Liver (tissue), 9 donors: Measurements from ENCODE around the gene GABRA1. TPM values are rescaled to one million over a fixed set of nuclear protein-coding genes. Genes with fewer than 3 reads are reported as not detected.

ENCODE experiments used
- DNase-seq: peaks from one replicate; pipeline ENCODE4 v3.0.0-alpha.2; 2017; ENCODE audit warnings: low spot score
- H3K27ac ChIP-seq, 2 donors: one replicate each; pipeline ENCODE4 v1.7.0; 2013; ENCODE audit warnings: inconsistent platforms in 2 of 2, low read length in 2 of 2, control low read depth in 1 of 2, low read depth in 1 of 2, mild to moderate bottlenecking in 1 of 2
- H3K27me3 ChIP-seq, 4 donors: one replicate each; pipeline versions ENCODE4 v1.6.1 to v1.7.0; 2013; ENCODE audit warnings: low read length in 3 of 4, inconsistent platforms in 1 of 4, mild to moderate bottlenecking in 1 of 4, moderate library complexity in 1 of 4; ENCODE audit not compliant: control insufficient read depth in 4 of 4, insufficient read depth in 4 of 4
- H3K36me3 ChIP-seq, 4 donors: one replicate each; pipeline versions ENCODE4 v1.6.1 to v1.7.0; 2013; ENCODE audit warnings: low read length in 3 of 4, mild to moderate bottlenecking in 3 of 4, low read depth in 1 of 4, moderate library complexity in 1 of 4; ENCODE audit not compliant: control insufficient read depth in 4 of 4, insufficient read depth in 3 of 4
- H3K4me1 ChIP-seq, 4 donors: one replicate each; pipeline versions ENCODE4 v1.6.1 to v1.7.0; 2013; ENCODE audit warnings: low read length in 3 of 4, mild to moderate bottlenecking in 3 of 4, moderate library complexity in 1 of 4; ENCODE audit not compliant: control insufficient read depth in 4 of 4, insufficient read depth in 4 of 4
- H3K4me3 ChIP-seq, 3 donors: one replicate each; pipeline versions ENCODE4 v1.6.1 to v1.7.0; 2013; ENCODE audit warnings: low read length in 3 of 3, control low read depth in 1 of 3, low read depth in 1 of 3, mild to moderate bottlenecking in 1 of 3
- H3K9ac ChIP-seq, 2 donors: one replicate each; pipeline ENCODE4 v1.7.0; 2013; ENCODE audit warnings: low read length in 2 of 2, mild to moderate bottlenecking in 2 of 2, moderate library complexity in 2 of 2, control low read depth in 1 of 2, low read depth in 1 of 2
- H3K9me3 ChIP-seq, 4 donors: one replicate each; pipeline versions ENCODE4 v1.6.1 to v1.7.0; 2013; ENCODE audit warnings: low read length in 3 of 4; ENCODE audit not compliant: control insufficient read depth in 4 of 4
- CTCF ChIP-seq: fragments of 150-350 bp; IDR thresholded peaks from 2 replicates; pipeline ENCODE4 v1.5.1; 2017; ENCODE audit warnings: improper control_type of control experiment, low read depth, low read length; ENCODE audit not compliant: missing input control
- EGR1 ChIP-seq, 2 donors: IDR thresholded peaks; 2 replicates each; pipeline ENCODE4 v1.6.1; 2016 to 2018; ENCODE audit warnings: antibody characterized with exemption in 2 of 2, low read depth in 2 of 2
- FOXA1 ChIP-seq: IDR thresholded peaks from 2 replicates; pipeline ENCODE4 v1.6.1; 2016; ENCODE audit warnings: antibody characterized with exemption
- FOXA2 ChIP-seq: IDR thresholded peaks from 2 replicates; pipeline ENCODE4 v1.6.1; 2016; ENCODE audit warnings: antibody characterized with exemption
- HNF4G ChIP-seq: IDR thresholded peaks from 2 replicates; pipeline ENCODE4 v1.6.1; 2016; ENCODE audit warnings: antibody characterized with exemption
- JUND ChIP-seq, 2 donors: IDR thresholded peaks; 2 replicates each; pipeline ENCODE4 v1.6.1; 2016; ENCODE audit warnings: antibody characterized with exemption in 2 of 2
- RAD21 ChIP-seq, 2 donors: IDR thresholded peaks; 2 replicates each; pipeline ENCODE4 v1.6.1; 2016; ENCODE audit warnings: antibody characterized with exemption in 2 of 2, mild to moderate bottlenecking in 2 of 2
- RXRA ChIP-seq, 2 donors: IDR thresholded peaks; 2 replicates each; pipeline ENCODE4 v1.6.1; 2017 to 2018; ENCODE audit warnings: antibody characterized with exemption in 2 of 2, mild to moderate bottlenecking in 1 of 2
- SP1 ChIP-seq: IDR thresholded peaks from 2 replicates; pipeline ENCODE4 v1.6.1; 2018; ENCODE audit warnings: antibody characterized with exemption, mild to moderate bottlenecking
- TAF1 ChIP-seq: conservative IDR thresholded peaks from 2 replicates; pipeline ENCODE4 v1.6.1; 2016; ENCODE audit warnings: antibody characterized with exemption, mild to moderate bottlenecking
- YY1 ChIP-seq: IDR thresholded peaks from 2 replicates; pipeline ENCODE4 v1.6.1; 2016; ENCODE audit warnings: antibody characterized with exemption, mild to moderate bottlenecking
- WGBS: extraction: QIAGEN DNeasy Blood & Tissue Kit; methylation state at CpG from one replicate; pipeline ENCODE4 v1.1.7; 2013; 5-methylcytosine and 5-hydroxymethylcytosine counted together
- polyA plus RNA-seq, 2 donors: library from polyadenylated mRNA; stranded (reverse) in 1 of 2; unstranded in 1 of 2; fragments of 200-250 nt in 1 of 2; fragments of >200 nt in 1 of 2; fragmentation: Nextera tagmentation in 1 of 2; extraction: Ambion mirVana in 1 of 2; gene quantifications; one replicate each; pipeline versions ENCODE4 v1.2.1 to v1.2.3, GENCODE V29; 2013 to 2015
- total RNA-seq, 2 donors: library from RNA; depleted of rRNA; stranded (reverse); fragments of >200 nt; gene quantifications; one replicate each; pipeline ENCODE4 v1.2.3, GENCODE V29; 2014
- TF ChIP-seq, protein P1 (sequence below): IDR thresholded peaks from 2 replicates; pipeline ENCODE4 v1.6.1; 2016; ENCODE audit warnings: antibody characterized with exemption, mild to moderate bottlenecking
- TF ChIP-seq, protein P2 (sequence below): IDR thresholded peaks from 2 replicates; pipeline ENCODE4 v1.6.1; 2016; ENCODE audit warnings: antibody characterized with exemption
- TF ChIP-seq, protein P3 (sequence below): IDR thresholded peaks from 2 replicates; pipeline ENCODE4 v1.6.1; 2016; ENCODE audit warnings: antibody characterized with exemption
- TF ChIP-seq, protein P4 (sequence below): IDR thresholded peaks from 2 replicates; pipeline ENCODE4 v1.6.1; 2016; ENCODE audit warnings: antibody characterized with exemption
- donor health status: healthy.
- donor health status: healthy.
- donor health status: healthy.
- donor health status: healthy.
- donor health status: healthy.

Gene GABRA1
- total and polyA plus RNA-seq, 4 donors: not detected

- H3K9me3 ChIP-seq: no peaks in the 10 kb centered on the region
- no peak overlapping the region for H3K4me3 ChIP-seq
- no peak for DNase-seq
- TF ChIP-seq EGR1 (IDR thresholded peaks at IDR 0.05; ENCODE audit: low read depth in 2 of 2): no peak
- TF ChIP-seq SP1: no peak
- TF ChIP-seq, protein P1, sequence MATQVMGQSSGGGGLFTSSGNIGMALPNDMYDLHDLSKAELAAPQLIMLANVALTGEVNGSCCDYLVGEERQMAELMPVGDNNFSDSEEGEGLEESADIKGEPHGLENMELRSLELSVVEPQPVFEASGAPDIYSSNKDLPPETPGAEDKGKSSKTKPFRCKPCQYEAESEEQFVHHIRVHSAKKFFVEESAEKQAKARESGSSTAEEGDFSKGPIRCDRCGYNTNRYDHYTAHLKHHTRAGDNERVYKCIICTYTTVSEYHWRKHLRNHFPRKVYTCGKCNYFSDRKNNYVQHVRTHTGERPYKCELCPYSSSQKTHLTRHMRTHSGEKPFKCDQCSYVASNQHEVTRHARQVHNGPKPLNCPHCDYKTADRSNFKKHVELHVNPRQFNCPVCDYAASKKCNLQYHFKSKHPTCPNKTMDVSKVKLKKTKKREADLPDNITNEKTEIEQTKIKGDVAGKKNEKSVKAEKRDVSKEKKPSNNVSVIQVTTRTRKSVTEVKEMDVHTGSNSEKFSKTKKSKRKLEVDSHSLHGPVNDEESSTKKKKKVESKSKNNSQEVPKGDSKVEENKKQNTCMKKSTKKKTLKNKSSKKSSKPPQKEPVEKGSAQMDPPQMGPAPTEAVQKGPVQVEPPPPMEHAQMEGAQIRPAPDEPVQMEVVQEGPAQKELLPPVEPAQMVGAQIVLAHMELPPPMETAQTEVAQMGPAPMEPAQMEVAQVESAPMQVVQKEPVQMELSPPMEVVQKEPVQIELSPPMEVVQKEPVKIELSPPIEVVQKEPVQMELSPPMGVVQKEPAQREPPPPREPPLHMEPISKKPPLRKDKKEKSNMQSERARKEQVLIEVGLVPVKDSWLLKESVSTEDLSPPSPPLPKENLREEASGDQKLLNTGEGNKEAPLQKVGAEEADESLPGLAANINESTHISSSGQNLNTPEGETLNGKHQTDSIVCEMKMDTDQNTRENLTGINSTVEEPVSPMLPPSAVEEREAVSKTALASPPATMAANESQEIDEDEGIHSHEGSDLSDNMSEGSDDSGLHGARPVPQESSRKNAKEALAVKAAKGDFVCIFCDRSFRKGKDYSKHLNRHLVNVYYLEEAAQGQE: peak; percentile 67
- H3K27me3 ChIP-seq: no peaks in the 10 kb centered on the region
- H3K27ac ChIP-seq: no peak overlapping the region
- H3K4me1 ChIP-seq: no peaks in the 10 kb centered on the region
- H3K36me3 ChIP-seq: no peaks in the 10 kb centered on the region
- no peak overlapping the region for H3K9ac ChIP-seq
Observed at GRCh38 chr5:161889971-161890370, 42.1 kb downstream of the GABRA1 start.

GRCh38 chr5:161895514-161895913 lies 47.6 kb downstream of the GABRA1 start:
- WGBS: 27% methylated on average over 1 of the region's 1 CpG
- DNase-seq: no peak
- H3K9ac ChIP-seq: no peak overlapping the region
- TF ChIP-seq RAD21 (IDR thresholded peaks at IDR 0.05): no peak
- TF ChIP-seq, protein P2, sequence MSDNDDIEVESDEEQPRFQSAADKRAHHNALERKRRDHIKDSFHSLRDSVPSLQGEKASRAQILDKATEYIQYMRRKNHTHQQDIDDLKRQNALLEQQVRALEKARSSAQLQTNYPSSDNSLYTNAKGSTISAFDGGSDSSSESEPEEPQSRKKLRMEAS: no peak
- no peak for TF ChIP-seq EGR1 (IDR thresholded peaks at IDR 0.05; ENCODE audit: low read depth in 2 of 2)
- TF ChIP-seq TAF1: no peak
- TF ChIP-seq CTCF: no peak
- TF ChIP-seq, protein P3, sequence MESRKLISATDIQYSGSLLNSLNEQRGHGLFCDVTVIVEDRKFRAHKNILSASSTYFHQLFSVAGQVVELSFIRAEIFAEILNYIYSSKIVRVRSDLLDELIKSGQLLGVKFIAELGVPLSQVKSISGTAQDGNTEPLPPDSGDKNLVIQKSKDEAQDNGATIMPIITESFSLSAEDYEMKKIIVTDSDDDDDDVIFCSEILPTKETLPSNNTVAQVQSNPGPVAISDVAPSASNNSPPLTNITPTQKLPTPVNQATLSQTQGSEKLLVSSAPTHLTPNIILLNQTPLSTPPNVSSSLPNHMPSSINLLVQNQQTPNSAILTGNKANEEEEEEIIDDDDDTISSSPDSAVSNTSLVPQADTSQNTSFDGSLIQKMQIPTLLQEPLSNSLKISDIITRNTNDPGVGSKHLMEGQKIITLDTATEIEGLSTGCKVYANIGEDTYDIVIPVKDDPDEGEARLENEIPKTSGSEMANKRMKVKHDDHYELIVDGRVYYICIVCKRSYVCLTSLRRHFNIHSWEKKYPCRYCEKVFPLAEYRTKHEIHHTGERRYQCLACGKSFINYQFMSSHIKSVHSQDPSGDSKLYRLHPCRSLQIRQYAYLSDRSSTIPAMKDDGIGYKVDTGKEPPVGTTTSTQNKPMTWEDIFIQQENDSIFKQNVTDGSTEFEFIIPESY: no peak
- no peak for TF ChIP-seq HNF4G
- no peak for TF ChIP-seq FOXA2
- TF ChIP-seq, protein P1: no peak
- TF ChIP-seq JUND (IDR thresholded peaks at IDR 0.05): no peak
- TF ChIP-seq, protein P4, sequence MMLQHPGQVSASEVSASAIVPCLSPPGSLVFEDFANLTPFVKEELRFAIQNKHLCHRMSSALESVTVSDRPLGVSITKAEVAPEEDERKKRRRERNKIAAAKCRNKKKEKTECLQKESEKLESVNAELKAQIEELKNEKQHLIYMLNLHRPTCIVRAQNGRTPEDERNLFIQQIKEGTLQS: no peak
- TF ChIP-seq SP1: no peak
- TF ChIP-seq YY1: no peak
- no peak for TF ChIP-seq RXRA (IDR thresholded peaks at IDR 0.05)
- no peak for TF ChIP-seq FOXA1
- no peaks in the 10 kb centered on the region for H3K4me1 ChIP-seq
- no peaks in the 10 kb centered on the region for H3K36me3 ChIP-seq
- H3K4me3 ChIP-seq: no peak overlapping the region
- H3K27me3 ChIP-seq: no peaks in the 10 kb centered on the region
- no peaks in the 10 kb centered on the region for H3K9me3 ChIP-seq
- H3K27ac ChIP-seq: no peak overlapping the region
